Smooth muscle cell (in vitro differentiated cells): Measurements from ENCODE around the gene SLC22A23. TPM values are rescaled to one million over a fixed set of nuclear protein-coding genes. Genes with fewer than 3 reads are reported as not detected.

Experiments used
- DNase-seq: peaks from one replicate; lab custom pipeline; 2025; ENCODE audit not compliant: unreplicated experiment; lab: John Stamatoyannopoulos, UW
- H2AFZ ChIP-seq: fragments of 200-600 bp; sonication (generic); 2 replicates; pipeline ENCODE4 v1.6.0; 2016; ENCODE audit warnings: antibody characterized with exemption, low read depth, mild to moderate bottlenecking
- H3F3A ChIP-seq: fragments of 200-600 bp; sonication (generic); 2 replicates; pipeline ENCODE4 v1.6.0; 2017; ENCODE audit warnings: antibody characterized with exemption, low read depth
- H3K27ac ChIP-seq: fragments of 200-600 bp; sonication (generic); 2 replicates; pipeline ENCODE4 v1.5.1; 2016; ENCODE audit warnings: low read depth, mild to moderate bottlenecking
- H3K27me3 ChIP-seq: fragments of 200-600 bp; sonication (generic); 2 replicates; pipeline ENCODE4 v1.6.1; 2016; ENCODE audit warnings: low read depth, mild to moderate bottlenecking
- H3K36me3 ChIP-seq: fragments of 200-600 bp; sonication (generic); 2 replicates; pipeline ENCODE4 v1.5.1; 2016; ENCODE audit warnings: low read depth
- H3K4me1 ChIP-seq: fragments of 200-600 bp; sonication (generic); 2 replicates; pipeline ENCODE4 v1.5.1; 2016; ENCODE audit warnings: low read depth
- H3K4me2 ChIP-seq: fragments of 200-600 bp; sonication (generic); 2 replicates; pipeline ENCODE4 v1.6.0; 2016; ENCODE audit warnings: mild to moderate bottlenecking
- H3K4me3 ChIP-seq: fragments of 200-600 bp; sonication (generic); 2 replicates; pipeline ENCODE4 v1.5.1; 2016; ENCODE audit warnings: mild to moderate bottlenecking
- H3K79me2 ChIP-seq: fragments of 200-600 bp; sonication (generic); 2 replicates; pipeline ENCODE4 v1.6.0; 2016; ENCODE audit warnings: low read depth, mild to moderate bottlenecking
- H3K9ac ChIP-seq: fragments of 200-600 bp; sonication (generic); 2 replicates; pipeline ENCODE4 v1.6.0; 2016; ENCODE audit warnings: low read depth
- H3K9me3 ChIP-seq: fragments of 200-600 bp; sonication (generic); replicated peaks from 2 replicates; pipeline ENCODE4 v1.5.1; 2016; ENCODE audit warnings: low read depth
- H4K20me1 ChIP-seq: fragments of 200-600 bp; sonication (generic); 2 replicates; pipeline ENCODE4 v1.6.0; 2016; ENCODE audit warnings: low read depth
- WGBS: methylation state at CpG from one replicate; pipeline ENCODE4 v1.1.7; 2016; ENCODE audit warnings: low lambda C conversion rate; 5-methylcytosine and 5-hydroxymethylcytosine counted together
- polyA plus RNA-seq: library from polyadenylated mRNA; unstranded; fragments of >200 nt; fragmentation: Nextera tagmentation; extraction: Ambion mirVana; gene quantifications from 2 replicates; pipeline ENCODE4 v1.2.1, GENCODE V29; 2016
- total RNA-seq: library from RNA; depleted of rRNA; stranded (reverse); fragments of >200 nt; gene quantifications from 2 replicates; pipeline ENCODE4 v1.2.3, GENCODE V29; 2014
- TF ChIP-seq, protein P1 (sequence below): fragments of 200-600 bp; sonication (generic); IDR thresholded peaks from 2 replicates; pipeline ENCODE4 v1.5.1; 2017; ENCODE audit warnings: borderline replicate concordance, mild to moderate bottlenecking, antibody characterized with exemption; ENCODE audit not compliant: insufficient read depth, poor library complexity, severe bottlenecking

SLC22A23 gene
- total and polyA plus RNA-seq, 2 experiments from 2014 or later = 1.6 to 3.8 TPM

DNA sequence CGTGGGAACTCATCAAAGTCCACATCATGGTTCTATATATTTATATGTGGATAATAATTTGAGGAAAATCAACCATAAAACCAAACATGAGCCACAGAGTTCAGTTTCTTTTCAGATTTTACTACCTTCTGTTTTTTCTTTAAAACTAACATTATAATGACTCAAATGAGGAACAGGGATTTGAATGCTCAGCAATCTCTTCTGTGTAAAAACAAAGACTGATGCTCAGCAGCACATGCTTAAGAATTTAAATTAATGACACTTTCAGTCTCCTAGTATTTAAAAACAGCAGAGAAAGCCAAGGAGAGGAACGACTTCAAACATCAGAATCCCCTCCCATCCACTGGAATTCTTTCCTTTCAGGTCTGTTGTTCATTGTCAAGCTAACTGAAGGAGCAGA is 125.4 kb downstream of the SLC22A23 start:
- Histone ChIP-seq H3K4me2 (no peak overlapping the region), H3K4me3 (no peak overlapping the region), H2AFZ (no peak overlapping the region), H3K27me3 (peaks cover 3% of the 10 kb centered on the region), H3K9ac (no peak overlapping the region), H3F3A (no peaks in the 10 kb centered on the region), H3K36me3 (no peaks in the 10 kb centered on the region), H3K4me1 (no peaks in the 10 kb centered on the region), H3K79me2 (no peaks in the 10 kb centered on the region), H4K20me1 (no peaks in the 10 kb centered on the region), H3K27ac (no peak overlapping the region), H3K9me3 (no peaks in the 10 kb centered on the region)
- 58% methylated on average over 2 of the region's 2 CpGs for WGBS
- TF ChIP-seq, protein P1, sequence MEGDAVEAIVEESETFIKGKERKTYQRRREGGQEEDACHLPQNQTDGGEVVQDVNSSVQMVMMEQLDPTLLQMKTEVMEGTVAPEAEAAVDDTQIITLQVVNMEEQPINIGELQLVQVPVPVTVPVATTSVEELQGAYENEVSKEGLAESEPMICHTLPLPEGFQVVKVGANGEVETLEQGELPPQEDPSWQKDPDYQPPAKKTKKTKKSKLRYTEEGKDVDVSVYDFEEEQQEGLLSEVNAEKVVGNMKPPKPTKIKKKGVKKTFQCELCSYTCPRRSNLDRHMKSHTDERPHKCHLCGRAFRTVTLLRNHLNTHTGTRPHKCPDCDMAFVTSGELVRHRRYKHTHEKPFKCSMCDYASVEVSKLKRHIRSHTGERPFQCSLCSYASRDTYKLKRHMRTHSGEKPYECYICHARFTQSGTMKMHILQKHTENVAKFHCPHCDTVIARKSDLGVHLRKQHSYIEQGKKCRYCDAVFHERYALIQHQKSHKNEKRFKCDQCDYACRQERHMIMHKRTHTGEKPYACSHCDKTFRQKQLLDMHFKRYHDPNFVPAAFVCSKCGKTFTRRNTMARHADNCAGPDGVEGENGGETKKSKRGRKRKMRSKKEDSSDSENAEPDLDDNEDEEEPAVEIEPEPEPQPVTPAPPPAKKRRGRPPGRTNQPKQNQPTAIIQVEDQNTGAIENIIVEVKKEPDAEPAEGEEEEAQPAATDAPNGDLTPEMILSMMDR = no peak
- DNase-seq = no peak

DNA sequence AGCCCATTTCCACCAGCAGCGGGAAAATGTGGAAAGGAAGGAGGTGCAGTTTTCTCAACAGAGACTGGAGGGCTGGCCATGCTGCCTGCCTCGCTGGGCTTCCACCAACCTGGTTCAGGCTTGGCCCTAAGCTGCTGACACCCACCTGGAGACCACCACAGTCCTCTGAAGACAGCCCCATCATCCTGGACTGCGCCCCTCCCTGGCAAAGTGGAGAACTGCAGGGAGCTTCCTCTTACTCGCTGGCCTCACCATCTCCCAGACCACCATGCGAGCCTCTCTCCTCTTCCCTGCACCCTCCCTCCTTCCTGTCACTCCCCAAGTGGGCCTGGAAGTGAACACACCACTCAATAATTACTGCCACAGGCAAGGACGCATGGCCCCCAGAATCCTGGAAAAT is 126.7 kb downstream of the SLC22A23 start:
- no peaks in the 10 kb centered on the region for H3K79me2 ChIP-seq
- 86% methylated on average over 6 of the region's 6 CpGs for WGBS
- H3K4me1 ChIP-seq = no peaks in the 10 kb centered on the region
- peaks cover 3% of the 10 kb centered on the region for H3K27me3 ChIP-seq
- TF ChIP-seq, protein P1 = peak; percentile 4
- H3K4me3 ChIP-seq = no peak overlapping the region
- H3F3A ChIP-seq = peaks cover 10% of the 10 kb centered on the region
- H3K4me2 ChIP-seq = no peak overlapping the region
- H3K36me3 ChIP-seq = no peaks in the 10 kb centered on the region
- no peak overlapping the region for H3K9ac ChIP-seq
- no peaks in the 10 kb centered on the region for H4K20me1 ChIP-seq
- no peak overlapping the region for H2AFZ ChIP-seq
- H3K27ac ChIP-seq = no peak overlapping the region
- DNase-seq = no peak
- H3K9me3 ChIP-seq = no peaks in the 10 kb centered on the region

DNA sequence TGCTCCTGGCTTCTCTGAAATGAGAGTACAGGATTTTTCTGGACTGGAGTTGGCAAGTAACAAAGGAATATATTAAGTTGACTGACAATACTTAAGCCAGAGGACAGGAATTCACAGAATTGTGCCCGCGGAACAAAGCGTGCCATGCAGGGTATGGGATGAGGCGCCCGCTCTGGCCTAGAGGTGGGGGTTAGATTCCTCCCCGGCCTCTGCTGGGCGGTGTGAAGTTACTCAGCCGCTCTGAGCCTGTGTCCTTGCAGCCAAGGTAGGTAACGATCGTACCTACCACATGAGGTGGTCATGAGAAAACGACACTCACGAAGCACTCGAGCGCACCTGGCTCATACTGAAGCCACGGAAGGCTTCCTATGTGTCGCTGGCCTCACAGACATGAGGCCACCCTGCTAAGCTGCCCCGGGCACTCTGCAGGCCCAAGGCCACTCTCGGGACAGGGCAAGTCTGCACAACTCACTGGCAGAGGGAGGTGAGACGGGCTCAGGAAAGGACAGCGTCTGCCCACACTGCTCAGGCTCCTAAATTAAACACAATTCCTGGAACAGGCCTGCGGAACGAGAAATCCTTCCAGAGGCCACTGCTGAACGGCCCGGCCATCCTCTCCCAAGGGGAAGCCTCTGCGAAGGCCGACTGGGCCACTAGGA is 127.3 kb downstream of the SLC22A23 start:
- Histone ChIP-seq H3K9ac (no peak overlapping the region), H2AFZ (no peak overlapping the region), H4K20me1 (no peaks in the 10 kb centered on the region), H3K79me2 (no peaks in the 10 kb centered on the region), H3K9me3 (no peaks in the 10 kb centered on the region), H3F3A (peaks cover 15% of the 10 kb centered on the region), H3K27ac (no peak overlapping the region), H3K4me3 (no peak overlapping the region), H3K36me3 (no peaks in the 10 kb centered on the region), H3K4me1 (no peaks in the 10 kb centered on the region), H3K4me2 (no peak overlapping the region), H3K27me3 (peaks cover 3% of the 10 kb centered on the region)
- DNase-seq = no peak
- TF ChIP-seq, protein P1 = no peak
- 87% methylated on average over 22 of the region's 26 CpGs for WGBS

DNA sequence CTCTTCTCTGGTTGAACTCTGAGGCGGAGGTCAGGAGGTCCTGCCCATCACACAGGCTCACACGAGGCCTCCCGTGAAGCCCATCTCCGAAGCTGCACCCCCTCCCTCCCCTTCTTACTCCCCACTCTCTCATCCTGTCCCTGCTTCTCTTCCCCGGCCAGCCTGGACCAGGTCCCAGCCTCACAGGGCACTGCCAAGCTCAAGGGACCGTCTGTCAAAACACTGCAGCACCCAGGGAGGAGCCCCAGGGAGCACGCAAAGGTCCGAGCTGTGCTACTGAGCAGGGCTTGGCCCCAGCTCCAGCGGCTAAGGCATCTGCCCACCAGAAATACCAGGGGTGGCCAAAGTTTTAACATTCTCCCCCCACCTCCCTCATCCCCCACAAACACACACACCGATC is 128.1 kb downstream of the SLC22A23 start:
- no peaks in the 10 kb centered on the region for H3K4me1 ChIP-seq
- no peak overlapping the region for H3K9ac ChIP-seq
- no peaks in the 10 kb centered on the region for H3K79me2 ChIP-seq
- H3K27ac ChIP-seq = no peak overlapping the region
- H3K27me3 ChIP-seq = peaks cover 3% of the 10 kb centered on the region
- 94% methylated on average over 8 of the region's 10 CpGs for WGBS
- H3F3A ChIP-seq = peaks cover 15% of the 10 kb centered on the region
- no peaks in the 10 kb centered on the region for H3K9me3 ChIP-seq
- H3K36me3 ChIP-seq = no peaks in the 10 kb centered on the region
- no peak overlapping the region for H2AFZ ChIP-seq
- no peak overlapping the region for H3K4me3 ChIP-seq
- no peak for DNase-seq
- H3K4me2 ChIP-seq = no peak overlapping the region
- TF ChIP-seq, protein P1 = no peak
- H4K20me1 ChIP-seq = no peaks in the 10 kb centered on the region
